Measurements from ENCODE around the gene TRIM51G. TPM values are rescaled to one million over a fixed set of nuclear protein-coding genes. Genes with fewer than 3 reads are reported as not detected.
"Not testable (repeated sequence)": the region's sequence is repeated elsewhere in the genome, so short reads cannot be mapped to it uniquely, and the experiment has no call there.

The TRIM51G gene
- polyA plus RNA-seq (2013, experiment 1 of 2) = not detected
- not detected for polyA plus RNA-seq (2013, experiment 2 of 2)

GRCh38 chr11:48983785-48984184 is at the start of gene TRIM51G:
Gene TRIM51G, minus strand, starts transcription at chr11:48983885. Its CDS starts 2,190 bp downstream, at chr11:48981695.
- not testable (repeated sequence) for H3K4ac ChIP-seq (ENCODE audit: low read length); H3K79me1 ChIP-seq (ENCODE audit: low read depth, low read length); H4K91ac ChIP-seq (ENCODE audit: low read depth, low read length, poor library complexity); H4K8ac ChIP-seq (ENCODE audit: low read depth, low read length); H3K4me2 ChIP-seq (ENCODE audit: insufficient read depth, low read length, poor library complexity, severe bottlenecking); H3K9ac ChIP-seq (ENCODE audit: low read depth, low read length, poor library complexity); H3K14ac ChIP-seq (ENCODE audit: low read length); H3K9me3 ChIP-seq (replicated peaks in 1 of 2; ENCODE audit: control insufficient read depth in 2 of 2, insufficient read depth in 1 of 2, low read depth in 1 of 2, low read length in 2 of 2); H3K18ac ChIP-seq (ENCODE audit: low read length); H2AK5ac ChIP-seq (ENCODE audit: low read depth, low read length); H2BK5ac ChIP-seq (ENCODE audit: low read length); H2BK12ac ChIP-seq (ENCODE audit: low read length); H3K4me3 ChIP-seq (ENCODE audit: low read length in 2 of 2); H3K27me3 ChIP-seq (ENCODE audit: control insufficient read depth in 3 of 3, insufficient read depth in 3 of 3, low read depth in 1 of 3, low read length in 3 of 3); H3K23ac ChIP-seq (ENCODE audit: low read depth, low read length, poor library complexity); H3K27ac ChIP-seq (replicated peaks; ENCODE audit: low read length); DNase-seq (ENCODE audit: low spot score); H3K36me3 ChIP-seq (replicated peaks in 1 of 2; ENCODE audit: control insufficient read depth in 2 of 2, insufficient read depth in 2 of 2, low read length in 2 of 2); H3K4me1 ChIP-seq (ENCODE audit: control insufficient read depth in 2 of 2, insufficient read depth in 1 of 2, low read depth in 1 of 2, low read length in 2 of 2); H2AFZ ChIP-seq (ENCODE audit: low read length); H2BK120ac ChIP-seq (ENCODE audit: low read depth, low read length); H2BK15ac ChIP-seq (ENCODE audit: low read length)

DNA sequence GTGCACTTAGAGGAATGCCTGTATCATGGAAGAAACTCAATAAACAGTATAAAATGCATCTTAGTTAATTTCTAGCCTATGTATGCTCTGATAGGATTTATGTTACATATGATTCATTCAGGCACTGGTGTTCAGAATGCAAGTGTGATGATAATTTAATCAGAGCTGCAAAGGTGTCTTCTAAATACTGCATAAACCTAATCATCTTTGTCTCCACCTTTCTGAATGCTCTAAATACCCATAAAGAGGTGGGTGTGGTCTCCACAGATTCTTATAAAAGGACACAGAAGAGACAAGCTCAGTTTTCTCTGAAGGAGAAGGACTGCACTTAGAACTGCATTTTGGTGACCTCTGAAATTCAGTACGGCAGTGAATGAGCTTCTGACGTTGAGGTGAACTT is 44.8 kb upstream of the TRIM51G start, which contains the start of gene TRIM49B:
TSS of gene TRIM49B (plus strand) at position 301 of the 400 bp plus-strand sequence. CDS start 2,777 bp downstream, outside the sequence.
- not testable (repeated sequence) for H2BK12ac ChIP-seq (ENCODE audit: low read length); H3K9ac ChIP-seq (ENCODE audit: low read depth, low read length, poor library complexity); H2BK5ac ChIP-seq (ENCODE audit: low read length); H3K27ac ChIP-seq (replicated peaks; ENCODE audit: low read length); H2BK15ac ChIP-seq (ENCODE audit: low read length); H3K4me1 ChIP-seq (ENCODE audit: control insufficient read depth in 2 of 2, insufficient read depth in 1 of 2, low read depth in 1 of 2, low read length in 2 of 2); H3K79me1 ChIP-seq (ENCODE audit: low read depth, low read length); H3K27me3 ChIP-seq (ENCODE audit: control insufficient read depth in 3 of 3, insufficient read depth in 3 of 3, low read depth in 1 of 3, low read length in 3 of 3); H3K36me3 ChIP-seq (replicated peaks in 1 of 2; ENCODE audit: control insufficient read depth in 2 of 2, insufficient read depth in 2 of 2, low read length in 2 of 2); H3K23ac ChIP-seq (ENCODE audit: low read depth, low read length, poor library complexity); H3K9me3 ChIP-seq (replicated peaks in 1 of 2; ENCODE audit: control insufficient read depth in 2 of 2, insufficient read depth in 1 of 2, low read depth in 1 of 2, low read length in 2 of 2); H3K14ac ChIP-seq (ENCODE audit: low read length); H2AFZ ChIP-seq (ENCODE audit: low read length); H3K4me2 ChIP-seq (ENCODE audit: insufficient read depth, low read length, poor library complexity, severe bottlenecking); H2AK5ac ChIP-seq (ENCODE audit: low read depth, low read length); H3K4ac ChIP-seq (ENCODE audit: low read length); H4K91ac ChIP-seq (ENCODE audit: low read depth, low read length, poor library complexity); DNase-seq (ENCODE audit: low spot score); H2BK120ac ChIP-seq (ENCODE audit: low read depth, low read length); H3K4me3 ChIP-seq (ENCODE audit: low read length in 2 of 2); H3K18ac ChIP-seq (ENCODE audit: low read length); H4K8ac ChIP-seq (ENCODE audit: low read depth, low read length)
- no CpG with 5 or more reads among the region's 2 CpGs for WGBS, 2 donors (ENCODE audit: extremely low coverage in 2 of 2, insufficient read length in 2 of 2, insufficient replicate concordance in 1 of 2)

DNA sequence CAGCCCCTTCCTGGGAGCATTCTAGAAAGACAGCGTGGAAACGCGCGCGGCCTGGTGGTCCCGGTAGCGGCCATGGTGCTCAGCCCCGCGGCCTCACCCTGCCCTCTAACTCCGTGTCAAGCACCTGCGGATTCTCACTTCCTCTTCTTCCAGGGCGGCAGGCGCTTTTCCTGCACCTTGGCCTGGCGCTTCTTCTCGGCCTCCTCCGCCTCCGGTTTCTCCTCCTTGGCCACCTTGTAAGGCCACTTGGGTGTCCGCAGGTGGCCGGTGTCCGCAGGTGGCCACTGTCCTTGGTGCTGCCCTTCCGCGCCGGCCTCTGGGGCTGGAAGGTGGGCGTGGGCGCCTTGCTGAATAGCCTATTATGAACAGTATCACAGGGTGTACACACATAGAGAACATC is 15.1 kb downstream of the TRIM51G start:
- not testable (repeated sequence) for H3K27me3 ChIP-seq (ENCODE audit: control insufficient read depth in 3 of 3, insufficient read depth in 3 of 3, low read depth in 1 of 3, low read length in 3 of 3); H3K27ac ChIP-seq (replicated peaks; ENCODE audit: low read length); H2BK5ac ChIP-seq (ENCODE audit: low read length); H2BK12ac ChIP-seq (ENCODE audit: low read length); H3K9ac ChIP-seq (ENCODE audit: low read depth, low read length, poor library complexity); H3K4me1 ChIP-seq (ENCODE audit: control insufficient read depth in 2 of 2, insufficient read depth in 1 of 2, low read depth in 1 of 2, low read length in 2 of 2); H3K4me3 ChIP-seq (ENCODE audit: low read length in 2 of 2); H2BK120ac ChIP-seq (ENCODE audit: low read depth, low read length); H3K79me1 ChIP-seq (ENCODE audit: low read depth, low read length); H2AK5ac ChIP-seq (ENCODE audit: low read depth, low read length); DNase-seq (ENCODE audit: low spot score); H2BK15ac ChIP-seq (ENCODE audit: low read length); H3K9me3 ChIP-seq (replicated peaks in 1 of 2; ENCODE audit: control insufficient read depth in 2 of 2, insufficient read depth in 1 of 2, low read depth in 1 of 2, low read length in 2 of 2); H3K14ac ChIP-seq (ENCODE audit: low read length); H2AFZ ChIP-seq (ENCODE audit: low read length); H3K36me3 ChIP-seq (replicated peaks in 1 of 2; ENCODE audit: control insufficient read depth in 2 of 2, insufficient read depth in 2 of 2, low read length in 2 of 2); H3K4me2 ChIP-seq (ENCODE audit: insufficient read depth, low read length, poor library complexity, severe bottlenecking); H4K91ac ChIP-seq (ENCODE audit: low read depth, low read length, poor library complexity); H3K23ac ChIP-seq (ENCODE audit: low read depth, low read length, poor library complexity); H3K18ac ChIP-seq (ENCODE audit: low read length); H3K4ac ChIP-seq (ENCODE audit: low read length); H4K8ac ChIP-seq (ENCODE audit: low read depth, low read length)
- WGBS, 2 donors (ENCODE audit: extremely low coverage in 2 of 2, insufficient read length in 2 of 2, insufficient replicate concordance in 1 of 2) = no CpG with 5 or more reads among the region's 25 CpGs

DNA sequence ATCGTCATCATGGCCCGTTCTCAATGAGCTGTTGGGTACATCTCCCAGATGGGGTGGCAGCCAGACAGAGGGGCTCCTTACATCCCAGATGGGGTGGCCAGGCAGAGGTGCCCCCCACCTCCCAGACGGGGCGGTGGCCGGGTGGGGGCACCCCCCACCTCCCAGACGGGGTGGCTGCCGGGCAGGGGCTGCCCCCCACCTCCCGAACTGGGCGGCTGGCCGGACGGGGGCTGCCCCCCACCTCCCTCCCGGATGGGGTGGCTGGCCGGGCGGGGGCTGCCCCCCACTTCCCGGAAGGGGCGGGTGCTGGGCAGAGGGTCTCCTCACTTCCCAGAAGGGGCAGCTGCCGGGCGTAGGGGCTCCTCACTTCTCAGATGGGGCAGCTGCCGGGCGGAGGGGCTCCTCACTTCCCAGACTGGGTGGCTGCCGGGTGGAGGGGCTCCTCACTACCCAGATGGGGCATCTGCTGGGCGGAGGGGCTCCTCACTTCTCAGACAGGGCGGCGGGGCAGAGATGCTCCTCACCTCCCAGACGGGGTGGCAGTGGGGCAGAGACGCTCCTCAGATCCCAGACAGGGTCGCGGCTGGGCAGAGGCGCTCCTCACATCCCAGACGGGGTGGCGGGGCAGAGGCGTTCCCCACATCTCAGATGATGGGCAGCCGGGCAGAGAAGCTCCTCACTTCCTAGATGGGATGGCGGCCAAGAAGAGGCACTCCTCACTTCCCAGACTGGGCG is 28.2 kb downstream of the TRIM51G start:
- not testable (repeated sequence) for H3K18ac ChIP-seq (ENCODE audit: low read length); H3K79me1 ChIP-seq (ENCODE audit: low read depth, low read length); H3K4me3 ChIP-seq (ENCODE audit: low read length in 2 of 2); H3K23ac ChIP-seq (ENCODE audit: low read depth, low read length, poor library complexity); H3K4ac ChIP-seq (ENCODE audit: low read length); H3K9me3 ChIP-seq (replicated peaks in 1 of 2; ENCODE audit: control insufficient read depth in 2 of 2, insufficient read depth in 1 of 2, low read depth in 1 of 2, low read length in 2 of 2); H4K91ac ChIP-seq (ENCODE audit: low read depth, low read length, poor library complexity); H2BK15ac ChIP-seq (ENCODE audit: low read length); H3K9ac ChIP-seq (ENCODE audit: low read depth, low read length, poor library complexity); H2BK5ac ChIP-seq (ENCODE audit: low read length); H2BK120ac ChIP-seq (ENCODE audit: low read depth, low read length); H3K14ac ChIP-seq (ENCODE audit: low read length); H2AFZ ChIP-seq (ENCODE audit: low read length); H3K27ac ChIP-seq (replicated peaks; ENCODE audit: low read length); H3K27me3 ChIP-seq (ENCODE audit: control insufficient read depth in 3 of 3, insufficient read depth in 3 of 3, low read depth in 1 of 3, low read length in 3 of 3); H2BK12ac ChIP-seq (ENCODE audit: low read length); H3K4me1 ChIP-seq (ENCODE audit: control insufficient read depth in 2 of 2, insufficient read depth in 1 of 2, low read depth in 1 of 2, low read length in 2 of 2); H2AK5ac ChIP-seq (ENCODE audit: low read depth, low read length); H3K4me2 ChIP-seq (ENCODE audit: insufficient read depth, low read length, poor library complexity, severe bottlenecking); DNase-seq (ENCODE audit: low spot score); H3K36me3 ChIP-seq (replicated peaks in 1 of 2; ENCODE audit: control insufficient read depth in 2 of 2, insufficient read depth in 2 of 2, low read length in 2 of 2); H4K8ac ChIP-seq (ENCODE audit: low read depth, low read length)
- WGBS, 2 donors (ENCODE audit: extremely low coverage in 2 of 2, insufficient read length in 2 of 2, insufficient replicate concordance in 1 of 2) = no CpG with 5 or more reads among the region's 35 CpGs
